PC-3 (cell line): Measurements from ENCODE around the gene CLDN16.

ENCODE experiments used
- EZH2 ChIP-seq: fragments of 300-600 bp; sonication (generic); IDR thresholded peaks from one replicate; pipeline ENCODE4 v1.6.1; 2017; ENCODE audit warnings: antibody characterized with exemption, mild to moderate bottlenecking, low read length; ENCODE audit not compliant: unreplicated experiment
- EZH2phosphoT487 ChIP-seq: fragments of 300-600 bp; sonication (generic); IDR thresholded peaks from 2 replicates; pipeline ENCODE4 v1.6.1; 2018; ENCODE audit warnings: mild to moderate bottlenecking, antibody characterized with exemption, low read length, borderline replicate concordance
- TF ChIP-seq, protein P1 (sequence below): fragments of 300-600 bp; sonication (generic); conservative IDR thresholded peaks from 2 replicates; pipeline ENCODE4 v1.5.1; 2017; ENCODE audit warnings: antibody characterized with exemption, low read depth, mild to moderate bottlenecking, low read length

DNA sequence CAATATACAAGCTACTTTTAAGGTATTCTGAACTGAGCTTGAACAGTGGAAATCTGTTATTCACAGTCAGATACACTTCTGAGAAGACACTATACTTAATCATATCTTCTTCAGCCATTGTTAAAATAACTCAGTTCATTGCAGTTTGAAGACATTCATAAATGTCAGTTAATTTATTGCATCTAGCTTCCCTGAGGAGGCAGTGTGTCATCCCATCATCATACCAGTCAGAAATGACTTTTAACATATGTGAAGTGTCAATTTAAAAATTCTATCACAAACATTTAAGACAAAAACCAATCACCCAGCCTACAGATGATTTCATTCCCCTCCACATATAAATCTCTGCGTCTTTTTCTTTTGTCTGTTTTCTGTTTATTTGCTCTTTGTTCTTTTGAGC lies 54.3 kb downstream of the CLDN16 start:
- TF ChIP-seq EZH2 (no peak), EZH2phosphoT487 (no peak)
- TF ChIP-seq, protein P1, sequence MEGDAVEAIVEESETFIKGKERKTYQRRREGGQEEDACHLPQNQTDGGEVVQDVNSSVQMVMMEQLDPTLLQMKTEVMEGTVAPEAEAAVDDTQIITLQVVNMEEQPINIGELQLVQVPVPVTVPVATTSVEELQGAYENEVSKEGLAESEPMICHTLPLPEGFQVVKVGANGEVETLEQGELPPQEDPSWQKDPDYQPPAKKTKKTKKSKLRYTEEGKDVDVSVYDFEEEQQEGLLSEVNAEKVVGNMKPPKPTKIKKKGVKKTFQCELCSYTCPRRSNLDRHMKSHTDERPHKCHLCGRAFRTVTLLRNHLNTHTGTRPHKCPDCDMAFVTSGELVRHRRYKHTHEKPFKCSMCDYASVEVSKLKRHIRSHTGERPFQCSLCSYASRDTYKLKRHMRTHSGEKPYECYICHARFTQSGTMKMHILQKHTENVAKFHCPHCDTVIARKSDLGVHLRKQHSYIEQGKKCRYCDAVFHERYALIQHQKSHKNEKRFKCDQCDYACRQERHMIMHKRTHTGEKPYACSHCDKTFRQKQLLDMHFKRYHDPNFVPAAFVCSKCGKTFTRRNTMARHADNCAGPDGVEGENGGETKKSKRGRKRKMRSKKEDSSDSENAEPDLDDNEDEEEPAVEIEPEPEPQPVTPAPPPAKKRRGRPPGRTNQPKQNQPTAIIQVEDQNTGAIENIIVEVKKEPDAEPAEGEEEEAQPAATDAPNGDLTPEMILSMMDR, result no peak
